ENCODE measurements around the gene PTPRJ.
A peak's percentile ranks its signal among the peaks of the same experiment; 100 is the strongest.
"Not testable (repeated sequence)": the region's sequence is repeated elsewhere in the genome, so short reads cannot be mapped to it uniquely, and the experiment has no call there.

PTPRJ gene

DNA sequence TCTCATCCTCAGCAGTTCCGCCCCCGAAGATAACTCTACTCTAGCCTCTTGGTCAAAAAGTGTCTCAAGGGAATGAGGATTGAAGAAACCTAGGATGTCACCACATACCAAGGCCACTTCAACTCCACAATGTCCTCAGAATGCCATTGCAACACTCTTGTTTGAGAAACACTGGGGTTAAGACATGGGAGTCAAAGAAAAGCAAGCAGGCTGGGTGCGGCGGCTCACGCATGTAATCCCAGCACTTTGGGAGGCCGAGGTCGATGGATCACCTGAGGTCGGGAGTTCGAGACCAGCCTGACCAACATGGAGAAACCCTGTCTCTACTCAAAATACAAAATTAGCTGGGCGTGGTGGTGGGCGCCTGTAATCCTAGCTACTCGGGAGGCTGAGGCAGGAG, 28.9 kb upstream of the PTPRJ start:
- not testable (repeated sequence) for H3K9ac ChIP-seq (ENCODE audit: low read depth, low read length); H3K36me3 ChIP-seq (ENCODE audit: insufficient read depth, low read length); H3K9me3 ChIP-seq (ENCODE audit: control insufficient read depth, insufficient read depth, low read length)
- H3K4me1 ChIP-seq (ENCODE audit: insufficient read depth, low read length): peaks cover 14% of the 10 kb centered on the region; the same call in 1 of the 2 replicates

DNA sequence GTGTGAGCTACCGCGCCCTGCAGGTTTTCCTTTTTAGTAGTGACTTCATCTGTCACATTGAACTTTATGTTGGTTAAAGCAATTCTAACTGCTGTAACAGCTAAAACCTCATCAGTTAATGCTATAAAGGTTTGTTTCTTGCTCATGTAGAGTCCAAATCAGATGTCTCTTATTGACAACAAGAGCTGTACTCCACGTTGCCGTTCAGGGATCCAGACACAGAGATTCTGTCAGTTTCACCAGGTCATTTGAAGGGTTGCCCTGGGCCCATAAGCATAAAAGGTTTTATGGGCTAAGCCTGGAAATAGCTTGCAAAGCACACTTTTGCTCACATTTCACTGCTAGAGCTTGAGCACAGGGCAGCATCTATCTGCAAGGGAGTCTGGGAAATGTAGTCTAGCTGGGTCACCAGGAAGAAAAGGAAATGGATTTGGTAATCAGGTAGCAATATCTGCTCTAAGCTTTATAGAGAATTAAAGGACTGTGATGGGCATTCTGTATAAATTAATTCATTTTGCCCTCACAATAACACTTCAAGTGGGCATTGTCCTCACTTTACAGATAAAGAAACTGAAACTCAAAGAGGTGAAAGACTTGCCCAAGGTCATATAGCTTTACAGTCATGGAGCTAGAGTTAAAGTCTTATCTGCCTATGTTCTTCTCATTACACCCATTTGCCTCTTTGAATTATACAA, 25.2 kb upstream of the PTPRJ start:
- no peaks in the 10 kb centered on the region for H3K36me3 ChIP-seq (ENCODE audit: insufficient read depth, low read length)
- H3K9ac ChIP-seq (ENCODE audit: low read depth, low read length): no peak overlapping the region
- H3K9me3 ChIP-seq (ENCODE audit: control insufficient read depth, insufficient read depth, low read length): no peaks in the 10 kb centered on the region
- 0 out of 2 replicates have a peak, but pooled peaks cover 2% of the 10 kb centered on the region for H3K4me1 ChIP-seq (ENCODE audit: insufficient read depth, low read length)

DNA sequence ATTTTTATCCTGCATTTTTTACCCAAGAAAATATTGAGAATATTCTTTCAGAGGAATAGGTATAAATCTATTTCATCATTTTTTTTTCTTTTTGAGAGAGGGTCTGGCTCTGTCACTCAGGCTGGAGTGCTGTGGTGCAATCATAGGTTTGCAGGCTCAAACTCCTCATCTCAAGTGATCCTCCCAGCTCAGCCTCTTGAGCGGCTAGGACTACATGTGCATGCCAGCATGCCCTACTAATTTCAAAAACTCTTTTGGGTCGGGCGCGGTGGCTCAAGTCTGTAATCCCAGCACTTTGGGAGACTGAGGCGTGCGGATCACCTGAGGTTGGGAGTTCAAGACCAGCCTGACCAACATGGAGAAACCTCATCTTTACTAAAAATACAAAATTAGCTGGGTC, 20.3 kb upstream of the PTPRJ start:
- Histone ChIP-seq H3K9ac (ENCODE audit: low read depth, low read length) (no peak overlapping the region), H3K9me3 (ENCODE audit: control insufficient read depth, insufficient read depth, low read length) (no peaks in the 10 kb centered on the region), H3K36me3 (ENCODE audit: insufficient read depth, low read length) (no peaks in the 10 kb centered on the region), H3K4me1 (ENCODE audit: insufficient read depth, low read length) (0 out of 2 replicates have a peak, but pooled peaks cover 2% of the 10 kb centered on the region)

DNA sequence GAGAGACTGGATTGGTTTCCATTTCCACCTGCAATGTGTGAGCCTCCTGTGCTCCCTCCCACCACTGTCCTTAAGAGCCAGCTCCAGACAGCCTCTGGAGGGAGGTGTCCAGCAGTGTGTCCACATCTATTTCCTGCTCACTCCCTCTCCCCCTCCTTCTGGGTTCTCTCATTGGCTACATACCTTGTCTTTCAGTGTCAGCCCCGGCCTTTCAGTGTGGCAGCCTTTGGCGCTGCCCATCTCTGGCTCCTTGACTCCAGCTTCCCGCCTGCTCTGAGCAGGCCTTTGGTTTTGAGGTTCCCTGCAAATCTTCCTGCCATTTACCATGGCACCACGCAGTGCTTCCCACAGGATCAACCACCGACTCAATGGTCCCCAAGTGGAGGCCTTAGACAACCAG, 19.0 kb upstream of the PTPRJ start:
- H3K9me3 ChIP-seq (ENCODE audit: control insufficient read depth, insufficient read depth, low read length): no peaks in the 10 kb centered on the region
- no peaks in the 10 kb centered on the region for H3K4me1 ChIP-seq (ENCODE audit: insufficient read depth, low read length)
- no peaks in the 10 kb centered on the region for H3K36me3 ChIP-seq (ENCODE audit: insufficient read depth, low read length)
- no peak overlapping the region for H3K9ac ChIP-seq (ENCODE audit: low read depth, low read length)

DNA sequence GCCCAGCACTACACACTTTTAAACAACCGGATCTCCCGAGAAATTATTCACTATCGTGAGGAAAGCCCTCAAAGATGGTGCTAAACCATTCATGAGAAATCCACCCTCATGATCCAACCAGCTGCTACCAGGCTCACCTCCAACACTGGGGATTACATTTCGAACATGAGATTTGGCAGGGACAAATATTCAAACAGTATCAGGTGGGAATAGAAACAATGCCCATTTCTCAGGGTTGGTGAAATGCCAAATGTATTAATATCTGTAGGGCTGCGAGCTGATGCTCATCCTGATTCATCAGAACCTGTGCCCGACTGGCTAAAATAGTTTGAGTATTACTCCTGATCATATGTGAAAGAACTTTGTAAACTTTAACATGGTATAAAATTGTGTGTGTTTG, 15.8 kb upstream of the PTPRJ start:
- Histone ChIP-seq H3K36me3 (ENCODE audit: insufficient read depth, low read length) (no peaks in the 10 kb centered on the region), H3K9ac (ENCODE audit: low read depth, low read length) (no peak overlapping the region), H3K4me1 (ENCODE audit: insufficient read depth, low read length) (peaks cover 5% of the 10 kb centered on the region; the same call in 1 of the 2 replicates), H3K9me3 (ENCODE audit: control insufficient read depth, insufficient read depth, low read length) (no peaks in the 10 kb centered on the region)

DNA sequence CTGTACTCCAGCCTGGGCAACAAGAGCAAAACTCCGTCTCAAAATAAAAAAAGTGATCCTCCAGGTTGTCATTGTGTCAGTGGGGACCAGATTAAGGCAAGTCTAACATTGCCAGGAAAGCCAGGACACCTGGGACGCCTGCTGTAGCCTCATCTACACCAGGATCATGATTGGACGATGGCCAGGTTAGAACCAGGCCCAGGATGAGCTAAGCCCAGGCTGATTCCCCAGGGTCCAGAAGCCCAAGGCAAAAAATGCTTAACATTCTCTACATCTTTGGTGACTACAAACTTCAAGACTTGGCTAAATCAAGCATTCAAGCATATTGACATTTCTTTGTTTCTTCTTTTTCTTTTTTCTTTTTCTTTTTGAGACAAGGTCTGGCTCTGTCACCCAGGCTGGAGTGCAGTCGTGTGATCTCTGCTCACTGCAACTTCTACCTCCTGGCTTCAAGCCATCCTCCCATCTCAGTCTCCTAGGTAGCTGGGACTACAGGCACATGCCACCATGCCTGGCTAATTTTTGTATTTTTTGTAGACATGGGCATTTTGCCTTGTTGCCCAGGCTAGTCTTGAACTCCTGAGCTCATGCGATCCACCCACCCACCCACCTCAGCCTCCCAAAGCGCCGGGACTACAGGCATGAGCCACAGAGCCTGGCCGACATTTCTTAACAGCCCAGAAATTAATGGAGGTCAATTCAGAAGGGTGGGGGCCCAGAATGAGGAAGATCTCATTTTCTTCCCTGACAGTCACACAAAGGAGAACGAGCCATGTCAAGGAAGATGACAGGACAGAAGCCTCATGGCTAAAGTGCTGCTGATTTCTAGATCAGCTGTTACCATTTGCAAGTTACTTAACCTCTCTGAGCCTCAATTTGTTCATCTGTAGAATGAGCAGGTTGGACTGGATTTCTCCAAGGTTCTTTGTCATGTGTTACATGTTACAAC, 12.5 kb upstream of the PTPRJ start:
- Histone ChIP-seq H3K4me1 (ENCODE audit: insufficient read depth, low read length) (peaks cover 5% of the 10 kb centered on the region; the same call in 1 of the 2 replicates), H3K9me3 (ENCODE audit: control insufficient read depth, insufficient read depth, low read length) (no peaks in the 10 kb centered on the region), H3K9ac (ENCODE audit: low read depth, low read length) (no peak overlapping the region), H3K36me3 (ENCODE audit: insufficient read depth, low read length) (no peaks in the 10 kb centered on the region)

DNA sequence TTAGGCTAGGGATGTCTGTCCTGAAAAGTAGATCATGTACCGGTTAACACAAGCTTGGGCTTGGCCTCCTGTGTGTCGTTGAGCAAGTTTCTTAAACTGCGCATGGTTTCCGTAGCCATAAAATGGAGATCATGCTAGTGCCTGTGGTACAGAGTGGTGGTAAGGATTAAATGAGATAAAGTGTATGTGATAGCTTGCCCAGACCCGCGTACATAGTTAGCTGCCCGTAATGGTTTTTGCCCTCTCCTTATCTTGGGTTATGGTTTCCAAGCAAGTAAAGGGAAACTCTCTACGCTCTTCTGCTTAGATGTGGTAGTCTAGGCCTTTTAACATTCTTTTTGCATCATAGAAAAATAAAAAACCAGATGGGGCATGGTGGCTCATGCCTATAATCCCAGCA, 11.0 kb upstream of the PTPRJ start:
- Histone ChIP-seq H3K9ac (ENCODE audit: low read depth, low read length) (no peak overlapping the region), H3K9me3 (ENCODE audit: control insufficient read depth, insufficient read depth, low read length) (no peaks in the 10 kb centered on the region), H3K4me1 (ENCODE audit: insufficient read depth, low read length) (peaks cover 15% of the 10 kb centered on the region), H3K36me3 (ENCODE audit: insufficient read depth, low read length) (no peaks in the 10 kb centered on the region)

DNA sequence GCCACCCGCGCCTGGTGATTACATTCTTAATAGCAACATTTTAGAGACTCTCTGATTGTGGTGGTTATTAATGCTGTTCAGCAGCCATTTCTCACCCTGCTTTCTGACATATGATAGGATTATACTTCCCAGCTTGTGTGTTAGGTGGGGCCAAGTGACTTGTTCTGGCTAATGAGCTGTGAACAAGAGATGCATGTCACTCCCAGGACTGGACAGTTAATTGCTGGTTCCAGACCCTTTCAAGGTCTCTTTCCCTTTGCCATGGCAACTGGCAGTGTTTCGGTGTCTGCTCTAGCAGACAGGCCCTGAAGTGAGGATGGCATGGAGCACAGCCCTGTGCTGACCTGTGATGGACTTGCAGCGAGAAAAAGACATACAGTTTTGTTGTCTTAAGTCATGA, 8.9 kb upstream of the PTPRJ start:
- H3K4me1 ChIP-seq (ENCODE audit: insufficient read depth, low read length): peaks cover 21% of the 10 kb centered on the region
- H3K9ac ChIP-seq (ENCODE audit: low read depth, low read length): no peak overlapping the region
- no peaks in the 10 kb centered on the region for H3K9me3 ChIP-seq (ENCODE audit: control insufficient read depth, insufficient read depth, low read length)
- H3K36me3 ChIP-seq (ENCODE audit: insufficient read depth, low read length): no peaks in the 10 kb centered on the region

DNA sequence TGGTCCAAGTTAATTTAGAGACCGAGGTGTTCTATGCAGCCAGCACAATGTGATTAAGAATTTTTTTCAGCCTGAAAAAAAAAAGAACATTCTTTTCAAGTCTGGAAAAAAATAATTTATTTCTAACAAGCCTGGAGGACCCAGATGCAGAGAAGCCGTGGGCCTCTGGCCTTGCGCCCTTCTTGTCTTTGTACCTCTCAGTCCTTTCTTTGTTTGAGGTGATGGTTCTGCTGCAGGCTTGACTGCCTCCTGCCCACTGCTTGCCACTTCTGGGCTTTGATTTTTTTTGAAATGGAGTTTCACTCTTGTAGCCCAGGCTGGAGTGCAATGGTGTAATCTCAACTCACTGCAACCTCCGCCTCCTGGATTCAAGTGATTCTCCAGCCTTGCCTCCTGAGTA, 7.2 kb upstream of the PTPRJ start:
- H3K36me3 ChIP-seq (ENCODE audit: insufficient read depth, low read length): no peaks in the 10 kb centered on the region
- H3K4me1 ChIP-seq (ENCODE audit: insufficient read depth, low read length): peaks cover 16% of the 10 kb centered on the region
- H3K9ac ChIP-seq (ENCODE audit: low read depth, low read length): no peak overlapping the region
- no peaks in the 10 kb centered on the region for H3K9me3 ChIP-seq (ENCODE audit: control insufficient read depth, insufficient read depth, low read length)

DNA sequence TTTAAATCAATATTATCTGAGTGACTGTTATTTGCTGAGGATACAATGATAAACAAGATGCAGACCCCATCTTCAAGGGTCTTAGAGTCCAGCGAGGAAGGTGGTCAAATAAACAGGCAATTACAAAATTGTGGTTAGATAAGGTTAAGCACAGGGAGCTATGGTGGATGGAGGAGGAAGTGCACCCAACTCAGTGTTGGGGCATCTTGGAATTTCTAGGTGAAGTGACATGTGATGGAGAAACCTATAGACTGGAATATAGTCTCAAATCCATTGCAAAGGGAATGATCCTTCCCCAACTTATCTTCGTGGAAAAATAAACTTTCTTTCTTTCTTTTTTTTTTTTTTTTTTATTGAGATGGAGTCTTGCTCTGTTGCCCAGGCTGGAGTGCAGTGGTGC, 3.4 kb upstream of the PTPRJ start:
- no peak overlapping the region for H3K9ac ChIP-seq (ENCODE audit: low read depth, low read length)
- no peaks in the 10 kb centered on the region for H3K9me3 ChIP-seq (ENCODE audit: control insufficient read depth, insufficient read depth, low read length)
- H3K4me1 ChIP-seq (ENCODE audit: insufficient read depth, low read length): peaks cover 20% of the 10 kb centered on the region
- H3K36me3 ChIP-seq (ENCODE audit: insufficient read depth, low read length): no peaks in the 10 kb centered on the region

DNA sequence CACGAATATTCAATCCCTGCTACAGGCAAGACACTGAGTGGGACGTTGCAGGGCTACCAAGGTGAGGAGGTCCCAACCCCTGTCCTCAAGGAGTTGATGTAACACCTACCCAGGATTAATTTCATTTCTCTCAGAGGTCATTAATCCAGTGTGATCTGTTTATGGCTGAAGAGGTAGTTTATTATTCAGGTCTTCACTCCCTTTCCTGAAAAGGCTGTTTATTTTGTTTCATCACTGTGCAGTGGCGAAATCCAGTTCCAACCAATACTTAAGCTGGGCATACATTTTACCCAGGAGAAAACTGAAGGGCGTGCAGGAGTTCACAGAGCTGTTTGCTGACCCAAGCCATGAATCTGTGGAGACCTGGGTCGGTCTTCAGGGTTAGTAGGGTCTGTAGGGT, 2.7 kb upstream of the PTPRJ start:
- Histone ChIP-seq H3K36me3 (ENCODE audit: insufficient read depth, low read length) (no peaks in the 10 kb centered on the region), H3K4me1 (ENCODE audit: insufficient read depth, low read length) (peaks cover 20% of the 10 kb centered on the region), H3K9me3 (ENCODE audit: control insufficient read depth, insufficient read depth, low read length) (no peaks in the 10 kb centered on the region), H3K9ac (ENCODE audit: low read depth, low read length) (no peak overlapping the region)

DNA sequence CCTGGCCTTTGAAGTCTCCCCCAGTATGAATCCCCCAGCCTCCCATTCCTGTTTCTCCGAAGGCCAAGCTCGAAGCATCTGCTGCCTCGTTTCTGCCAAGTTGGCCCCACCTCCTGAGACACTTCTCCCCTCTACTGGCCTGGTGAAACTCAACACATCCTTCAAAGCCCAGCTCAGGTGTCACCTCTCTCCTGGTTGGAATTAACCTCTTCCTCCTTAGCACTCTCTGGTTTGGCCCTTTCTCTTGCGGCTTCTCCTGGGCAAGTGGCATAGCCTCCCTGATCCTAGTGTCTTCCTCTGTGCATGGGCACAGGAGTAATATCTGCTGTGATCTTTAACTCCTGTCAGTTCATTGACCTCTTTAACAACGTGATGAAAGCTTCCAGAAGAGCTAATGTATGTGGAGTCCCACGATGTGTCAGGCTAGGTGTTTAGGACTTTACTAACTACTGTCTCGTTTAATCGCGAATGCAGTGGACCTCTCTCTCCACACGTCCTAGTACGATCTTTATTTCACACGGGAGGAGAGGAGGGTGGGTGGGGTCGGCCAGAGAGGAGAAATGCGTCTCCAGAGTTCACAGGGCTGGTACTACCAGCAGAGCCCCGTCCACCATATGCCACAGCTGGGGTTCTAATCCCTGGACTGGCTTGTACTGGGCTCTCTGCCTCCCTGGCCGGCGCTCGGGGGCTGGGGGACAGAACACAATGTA, 826 bp upstream of the PTPRJ start:
- Histone ChIP-seq H3K9me3 (ENCODE audit: control insufficient read depth, insufficient read depth, low read length) (no peaks in the 10 kb centered on the region), H3K9ac (ENCODE audit: low read depth, low read length) (peak overlapping the region; percentile 68), H3K4me1 (ENCODE audit: insufficient read depth, low read length) (peaks cover 10% of the 10 kb centered on the region), H3K36me3 (ENCODE audit: insufficient read depth, low read length) (no peaks in the 10 kb centered on the region)

DNA sequence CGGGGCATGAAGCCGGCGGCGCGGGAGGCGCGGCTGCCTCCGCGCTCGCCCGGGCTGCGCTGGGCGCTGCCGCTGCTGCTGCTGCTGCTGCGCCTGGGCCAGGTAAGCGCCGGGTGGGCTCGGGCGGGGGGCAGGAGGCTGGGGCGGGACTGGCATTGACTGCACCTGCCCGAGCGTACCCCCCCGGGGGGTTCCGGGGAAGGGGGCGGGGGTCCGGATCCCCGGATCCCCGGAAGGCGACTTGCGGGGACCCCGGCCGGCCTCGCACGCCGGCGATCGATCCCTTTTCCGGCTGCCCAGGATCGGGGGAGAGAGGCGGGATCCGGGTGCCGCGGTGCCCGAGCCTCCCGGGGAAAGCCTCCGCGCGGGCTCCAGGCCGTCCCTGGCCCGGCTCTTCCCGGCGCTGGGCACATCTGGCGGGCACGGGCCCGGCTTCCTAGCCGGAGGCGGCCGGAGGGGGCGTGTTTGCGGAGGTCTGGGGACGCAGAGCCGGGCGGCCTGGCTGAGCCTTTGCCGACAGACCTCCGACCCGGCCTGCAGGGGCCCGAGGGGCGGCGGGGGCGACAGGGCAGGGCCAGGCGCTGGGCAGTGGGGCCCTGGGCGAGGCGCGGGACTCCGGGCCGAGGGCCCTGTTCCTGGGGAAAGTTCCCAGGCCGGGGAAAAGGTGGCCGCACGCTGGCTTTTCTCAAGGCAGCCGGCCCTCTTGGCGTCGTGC, 705 bp downstream of the PTPRJ start:
- peaks cover 4% of the 10 kb centered on the region; the same call in 1 of the 2 replicates for H3K4me1 ChIP-seq (ENCODE audit: insufficient read depth, low read length)
- H3K36me3 ChIP-seq (ENCODE audit: insufficient read depth, low read length): no peaks in the 10 kb centered on the region
- H3K9ac ChIP-seq (ENCODE audit: low read depth, low read length): peak overlapping the region; percentile 72

More for the DNA sequence above, 705 bp downstream of the PTPRJ start:
- H3K9me3 ChIP-seq (ENCODE audit: control insufficient read depth, insufficient read depth, low read length): no peaks in the 10 kb centered on the region

Data from ES-I3 (cell line).